ENCODE results near the gene ADCY9. TPM values are rescaled to one million over a fixed set of nuclear protein-coding genes. Genes with fewer than 3 reads are reported as not detected.

ADCY9 gene
- total and polyA plus RNA-seq, 2 experiments from 2014 or later: 2.2 to 18.3 TPM

DNA sequence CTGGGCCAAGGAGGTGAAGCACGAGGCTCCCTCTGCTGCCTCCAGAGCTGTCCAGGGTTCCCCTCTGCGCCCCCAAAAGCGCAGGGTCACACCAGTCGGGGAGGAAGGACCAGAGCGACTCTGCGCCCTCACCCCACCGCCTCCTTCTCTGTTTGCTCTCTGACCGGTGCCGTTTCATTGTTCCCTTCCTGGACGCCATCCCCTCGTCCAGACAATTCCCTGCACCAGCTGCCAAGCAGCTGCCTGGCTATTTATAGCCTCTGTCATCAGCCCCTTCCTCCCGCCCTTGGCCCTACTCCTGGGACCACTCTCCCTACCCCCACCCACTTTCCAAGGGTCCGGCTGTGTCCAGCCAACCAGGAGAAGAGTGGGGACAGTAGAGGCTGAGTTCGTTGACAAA lies 167.0 kb downstream of the ADCY9 start:
- TF ChIP-seq, protein P1, sequence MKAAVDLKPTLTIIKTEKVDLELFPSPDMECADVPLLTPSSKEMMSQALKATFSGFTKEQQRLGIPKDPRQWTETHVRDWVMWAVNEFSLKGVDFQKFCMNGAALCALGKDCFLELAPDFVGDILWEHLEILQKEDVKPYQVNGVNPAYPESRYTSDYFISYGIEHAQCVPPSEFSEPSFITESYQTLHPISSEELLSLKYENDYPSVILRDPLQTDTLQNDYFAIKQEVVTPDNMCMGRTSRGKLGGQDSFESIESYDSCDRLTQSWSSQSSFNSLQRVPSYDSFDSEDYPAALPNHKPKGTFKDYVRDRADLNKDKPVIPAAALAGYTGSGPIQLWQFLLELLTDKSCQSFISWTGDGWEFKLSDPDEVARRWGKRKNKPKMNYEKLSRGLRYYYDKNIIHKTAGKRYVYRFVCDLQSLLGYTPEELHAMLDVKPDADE (IDR thresholded peaks at IDR 0.05): no peak
- TF ChIP-seq CREB1 (CRISPR knock-in tag; IDR thresholded peaks at IDR 0.05; ENCODE audit: low read depth) (no peak), STAT1 (IDR thresholded peaks at IDR 0.05; ENCODE audit: unreplicated experiment) (no peak), JUNB (IDR thresholded peaks at IDR 0.05; ENCODE audit: unreplicated experiment) (no peak), ZNF114 (CRISPR knock-in tag; IDR thresholded peaks at IDR 0.05) (no peak), CTCF (conservative IDR thresholded peaks at IDR 0.05; ENCODE audit: low read depth in 2 of 2) (no peak), EZH2phosphoT487 (IDR thresholded peaks at IDR 0.05; ENCODE audit: unreplicated experiment) (no peak), NANOG (IDR thresholded peaks at IDR 0.05; ENCODE audit: borderline replicate concordance) (no peak), POLR2AphosphoS5 (IDR thresholded peaks at IDR 0.05; ENCODE audit: low read depth) (no peak), EZH2 (IDR thresholded peaks at IDR 0.05; ENCODE audit: low read depth, unreplicated experiment) (no peak), ZNF331 (CRISPR knock-in tag; IDR thresholded peaks at IDR 0.05; ENCODE audit: low read depth) (no peak)
- TF ChIP-seq, protein P2, sequence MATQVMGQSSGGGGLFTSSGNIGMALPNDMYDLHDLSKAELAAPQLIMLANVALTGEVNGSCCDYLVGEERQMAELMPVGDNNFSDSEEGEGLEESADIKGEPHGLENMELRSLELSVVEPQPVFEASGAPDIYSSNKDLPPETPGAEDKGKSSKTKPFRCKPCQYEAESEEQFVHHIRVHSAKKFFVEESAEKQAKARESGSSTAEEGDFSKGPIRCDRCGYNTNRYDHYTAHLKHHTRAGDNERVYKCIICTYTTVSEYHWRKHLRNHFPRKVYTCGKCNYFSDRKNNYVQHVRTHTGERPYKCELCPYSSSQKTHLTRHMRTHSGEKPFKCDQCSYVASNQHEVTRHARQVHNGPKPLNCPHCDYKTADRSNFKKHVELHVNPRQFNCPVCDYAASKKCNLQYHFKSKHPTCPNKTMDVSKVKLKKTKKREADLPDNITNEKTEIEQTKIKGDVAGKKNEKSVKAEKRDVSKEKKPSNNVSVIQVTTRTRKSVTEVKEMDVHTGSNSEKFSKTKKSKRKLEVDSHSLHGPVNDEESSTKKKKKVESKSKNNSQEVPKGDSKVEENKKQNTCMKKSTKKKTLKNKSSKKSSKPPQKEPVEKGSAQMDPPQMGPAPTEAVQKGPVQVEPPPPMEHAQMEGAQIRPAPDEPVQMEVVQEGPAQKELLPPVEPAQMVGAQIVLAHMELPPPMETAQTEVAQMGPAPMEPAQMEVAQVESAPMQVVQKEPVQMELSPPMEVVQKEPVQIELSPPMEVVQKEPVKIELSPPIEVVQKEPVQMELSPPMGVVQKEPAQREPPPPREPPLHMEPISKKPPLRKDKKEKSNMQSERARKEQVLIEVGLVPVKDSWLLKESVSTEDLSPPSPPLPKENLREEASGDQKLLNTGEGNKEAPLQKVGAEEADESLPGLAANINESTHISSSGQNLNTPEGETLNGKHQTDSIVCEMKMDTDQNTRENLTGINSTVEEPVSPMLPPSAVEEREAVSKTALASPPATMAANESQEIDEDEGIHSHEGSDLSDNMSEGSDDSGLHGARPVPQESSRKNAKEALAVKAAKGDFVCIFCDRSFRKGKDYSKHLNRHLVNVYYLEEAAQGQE (IDR thresholded peaks at IDR 0.05; ENCODE audit: unreplicated experiment): no peak
- TF ChIP-seq, protein P3, sequence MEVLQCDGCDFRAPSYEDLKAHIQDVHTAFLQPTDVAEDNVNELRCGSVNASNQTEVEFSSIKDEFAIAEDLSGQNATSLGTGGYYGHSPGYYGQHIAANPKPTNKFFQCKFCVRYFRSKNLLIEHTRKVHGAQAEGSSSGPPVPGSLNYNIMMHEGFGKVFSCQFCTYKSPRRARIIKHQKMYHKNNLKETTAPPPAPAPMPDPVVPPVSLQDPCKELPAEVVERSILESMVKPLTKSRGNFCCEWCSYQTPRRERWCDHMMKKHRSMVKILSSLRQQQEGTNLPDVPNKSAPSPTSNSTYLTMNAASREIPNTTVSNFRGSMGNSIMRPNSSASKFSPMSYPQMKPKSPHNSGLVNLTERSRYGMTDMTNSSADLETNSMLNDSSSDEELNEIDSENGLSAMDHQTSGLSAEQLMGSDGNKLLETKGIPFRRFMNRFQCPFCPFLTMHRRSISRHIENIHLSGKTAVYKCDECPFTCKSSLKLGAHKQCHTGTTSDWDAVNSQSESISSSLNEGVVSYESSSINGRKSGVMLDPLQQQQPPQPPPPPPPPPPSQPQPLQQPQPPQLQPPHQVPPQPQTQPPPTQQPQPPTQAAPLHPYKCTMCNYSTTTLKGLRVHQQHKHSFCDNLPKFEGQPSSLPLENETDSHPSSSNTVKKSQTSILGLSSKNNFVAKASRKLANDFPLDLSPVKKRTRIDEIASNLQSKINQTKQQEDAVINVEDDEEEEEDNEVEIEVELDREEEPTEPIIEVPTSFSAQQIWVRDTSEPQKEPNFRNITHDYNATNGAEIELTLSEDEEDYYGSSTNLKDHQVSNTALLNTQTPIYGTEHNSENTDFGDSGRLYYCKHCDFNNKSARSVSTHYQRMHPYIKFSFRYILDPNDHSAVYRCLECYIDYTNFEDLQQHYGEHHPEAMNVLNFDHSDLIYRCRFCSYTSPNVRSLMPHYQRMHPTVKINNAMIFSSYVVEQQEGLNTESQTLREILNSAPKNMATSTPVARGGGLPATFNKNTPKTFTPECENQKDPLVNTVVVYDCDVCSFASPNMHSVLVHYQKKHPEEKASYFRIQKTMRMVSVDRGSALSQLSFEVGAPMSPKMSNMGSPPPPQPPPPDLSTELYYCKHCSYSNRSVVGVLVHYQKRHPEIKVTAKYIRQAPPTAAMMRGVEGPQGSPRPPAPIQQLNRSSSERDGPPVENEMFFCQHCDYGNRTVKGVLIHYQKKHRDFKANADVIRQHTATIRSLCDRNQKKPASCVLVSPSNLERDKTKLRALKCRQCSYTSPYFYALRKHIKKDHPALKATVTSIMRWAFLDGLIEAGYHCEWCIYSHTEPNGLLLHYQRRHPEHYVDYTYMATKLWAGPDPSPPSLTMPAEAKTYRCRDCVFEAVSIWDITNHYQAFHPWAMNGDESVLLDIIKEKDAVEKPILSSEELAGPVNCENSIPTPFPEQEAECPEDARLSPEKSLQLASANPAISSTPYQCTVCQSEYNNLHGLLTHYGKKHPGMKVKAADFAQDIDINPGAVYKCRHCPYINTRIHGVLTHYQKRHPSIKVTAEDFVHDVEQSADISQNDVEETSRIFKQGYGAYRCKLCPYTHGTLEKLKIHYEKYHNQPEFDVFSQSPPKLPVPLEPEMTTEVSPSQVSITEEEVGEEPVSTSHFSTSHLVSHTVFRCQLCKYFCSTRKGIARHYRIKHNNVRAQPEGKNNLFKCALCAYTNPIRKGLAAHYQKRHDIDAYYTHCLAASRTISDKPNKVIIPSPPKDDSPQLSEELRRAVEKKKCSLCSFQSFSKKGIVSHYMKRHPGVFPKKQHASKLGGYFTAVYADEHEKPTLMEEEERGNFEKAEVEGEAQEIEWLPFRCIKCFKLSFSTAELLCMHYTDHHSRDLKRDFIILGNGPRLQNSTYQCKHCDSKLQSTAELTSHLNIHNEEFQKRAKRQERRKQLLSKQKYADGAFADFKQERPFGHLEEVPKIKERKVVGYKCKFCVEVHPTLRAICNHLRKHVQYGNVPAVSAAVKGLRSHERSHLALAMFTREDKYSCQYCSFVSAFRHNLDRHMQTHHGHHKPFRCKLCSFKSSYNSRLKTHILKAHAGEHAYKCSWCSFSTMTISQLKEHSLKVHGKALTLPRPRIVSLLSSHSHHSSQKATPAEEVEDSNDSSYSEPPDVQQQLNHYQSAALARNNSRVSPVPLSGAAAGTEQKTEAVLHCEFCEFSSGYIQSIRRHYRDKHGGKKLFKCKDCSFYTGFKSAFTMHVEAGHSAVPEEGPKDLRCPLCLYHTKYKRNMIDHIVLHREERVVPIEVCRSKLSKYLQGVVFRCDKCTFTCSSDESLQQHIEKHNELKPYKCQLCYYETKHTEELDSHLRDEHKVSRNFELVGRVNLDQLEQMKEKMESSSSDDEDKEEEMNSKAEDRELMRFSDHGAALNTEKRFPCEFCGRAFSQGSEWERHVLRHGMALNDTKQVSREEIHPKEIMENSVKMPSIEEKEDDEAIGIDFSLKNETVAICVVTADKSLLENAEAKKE (CRISPR knock-in tag; IDR thresholded peaks at IDR 0.05): no peak
- H3K27me3 ChIP-seq (ENCODE audit: insufficient read depth): no peaks in the 10 kb centered on the region
- Mint-ChIP-seq H3K4me1 (no peaks in the 10 kb centered on the region), H3K36me3 (ENCODE audit: low read depth) (no peaks in the 10 kb centered on the region), H3K4me3 (no peak overlapping the region), H3K27me3 (ENCODE audit: insufficient read depth, low read depth, poor library complexity) (no peaks in the 10 kb centered on the region), H3K9me3 (no peaks in the 10 kb centered on the region), H3K27ac (no peak overlapping the region)
- no peaks in the 10 kb centered on the region for H3F3A ChIP-seq (replicated peaks; ENCODE audit: low read depth)
- DNase-seq (ENCODE audit: low spot score): no peak
- no peak for ATAC-seq
- H3K36me3 ChIP-seq (ENCODE audit: insufficient read depth): no peaks in the 10 kb centered on the region
- H3K4me2 ChIP-seq: no peak overlapping the region
- no peaks in the 10 kb centered on the region for H3K4me1 ChIP-seq (ENCODE audit: insufficient read depth)
- no peak overlapping the region; the same call in 1 of the 2 replicates for H3K27ac ChIP-seq (ENCODE audit: low read depth)
- H3K9me2 ChIP-seq (ENCODE audit: insufficient read depth): no peaks in the 10 kb centered on the region
- no peak overlapping the region for H2AFZ ChIP-seq
- no peaks in the 10 kb centered on the region for H4K20me1 ChIP-seq (replicated peaks; ENCODE audit: insufficient read depth)
- no peaks in the 10 kb centered on the region for H3K79me2 ChIP-seq (replicated peaks; ENCODE audit: insufficient read depth)
- no peak overlapping the region for H3K4me3 ChIP-seq

All from GM23338 (cell line).